Fibroblast of lung (primary cell): ENCODE data around the gene NUP210L.

Experiments used
- CTCF ChIP-seq, 2 donors: IDR thresholded peaks in 1 of 2; conservative IDR thresholded peaks in 1 of 2; 1 replicate in 1 of 2; 2 replicates in 1 of 2; pipeline ENCODE4 v1.5.1; 2011 to 2012; ENCODE audit warnings: low read length in 2 of 2, control low read depth in 1 of 2, inconsistent platforms in 1 of 2, low read depth in 1 of 2, mild to moderate bottlenecking in 1 of 2
- EZH2 ChIP-seq: IDR thresholded peaks from 2 replicates; pipeline ENCODE4 v1.5.1; 2012; ENCODE audit warnings: low read length, control low read depth, mild to moderate bottlenecking; ENCODE audit errors: missing control alignments

GRCh38 chr1:153995640-153996039 is 159.2 kb downstream of the NUP210L start:
- TF ChIP-seq CTCF (conservative IDR thresholded peaks at IDR 0.05 in 1 of 2, IDR thresholded peaks at IDR 0.05 in 1 of 2; ENCODE audit: low read depth in 1 of 2, low read length in 2 of 2) (no peak), EZH2 (no peak)
